Glutamatergic neuron (in vitro differentiated cells): ENCODE measurements around the gene TRMT61A. TPM values are rescaled to one million over a fixed set of nuclear protein-coding genes. Genes with fewer than 3 reads are reported as not detected.

Experiments
- DNase-seq: peaks from one replicate; pipeline ENCODE4 v3.0.0; 2022
- H3K27ac Mint-ChIP-seq: one replicate; pipeline ENCODE4 v1.8.0; 2020; ENCODE audit warnings: mild to moderate bottlenecking, mixed read lengths, inconsistent platforms; ENCODE audit not compliant: unreplicated experiment
- H3K27me3 Mint-ChIP-seq: one replicate; pipeline ENCODE4 v1.8.0; 2020; ENCODE audit warnings: mild to moderate bottlenecking, moderate library complexity, mixed read lengths, inconsistent platforms; ENCODE audit not compliant: unreplicated experiment
- H3K36me3 Mint-ChIP-seq: one replicate; pipeline ENCODE4 v1.8.0; 2020; ENCODE audit warnings: mild to moderate bottlenecking, mixed read lengths, inconsistent platforms; ENCODE audit not compliant: unreplicated experiment
- H3K4me1 Mint-ChIP-seq: one replicate; pipeline ENCODE4 v1.8.0; 2020; ENCODE audit warnings: mild to moderate bottlenecking, low read depth, mixed read lengths, inconsistent platforms; ENCODE audit not compliant: unreplicated experiment
- H3K4me3 Mint-ChIP-seq: one replicate; pipeline ENCODE4 v1.8.0; 2020; ENCODE audit warnings: mild to moderate bottlenecking, mixed read lengths, inconsistent platforms; ENCODE audit not compliant: unreplicated experiment
- H3K9me3 Mint-ChIP-seq: one replicate; pipeline ENCODE4 v1.8.0; 2020; ENCODE audit warnings: mild to moderate bottlenecking, moderate library complexity, mixed read lengths, inconsistent platforms; ENCODE audit not compliant: unreplicated experiment
- CTCF ChIP-seq: fragments of 200-600 bp; sonication (generic); IDR thresholded peaks from one replicate; pipeline ENCODE4 v1.5.0; 2021; ENCODE audit not compliant: partially characterized antibody, unreplicated experiment
- total RNA-seq: library from RNA; stranded (reverse); fragmentation: NEBNext Ultra II Directional; extraction: Animal tissue kit (Norgen Biotek cat#: 25700); gene quantifications from one replicate; pipeline ENCODE4 v1.2.1, GENCODE V29; 2021; ENCODE audit not compliant: unreplicated experiment

TRMT61A gene
- total RNA-seq, 1 donor from 2014 or later: 7.8 TPM

GRCh38 chr14:103552846-103553210 is 23.8 kb downstream of the TRMT61A start:
- Mint-ChIP-seq H3K9me3 (peaks cover 1% of the 10 kb centered on the region), H3K27ac (peak overlapping the region; percentile 52), H3K4me3 (no peak overlapping the region), H3K4me1 (peaks cover 16% of the 10 kb centered on the region), H3K36me3 (no peaks in the 10 kb centered on the region), H3K27me3 (peaks cover 6% of the 10 kb centered on the region)
- no peak for DNase-seq
- TF ChIP-seq CTCF: no peak

GRCh38 chr14:103555559-103556337 is 26.8 kb downstream of the TRMT61A start:
- Mint-ChIP-seq H3K4me3 (no peak overlapping the region), H3K4me1 (peaks cover 36% of the 10 kb centered on the region), H3K9me3 (peaks cover 2% of the 10 kb centered on the region), H3K36me3 (no peaks in the 10 kb centered on the region), H3K27ac (peak overlapping the region; percentile 16), H3K27me3 (peaks cover 3% of the 10 kb centered on the region)
- no peak for TF ChIP-seq CTCF
- DNase-seq: no peak

- TF ChIP-seq CTCF: no peak
- Mint-ChIP-seq H3K36me3 (no peaks in the 10 kb centered on the region), H3K27me3 (no peaks in the 10 kb centered on the region), H3K27ac (peak overlapping the region; percentile 1), H3K4me1 (peaks cover 40% of the 10 kb centered on the region), H3K9me3 (peaks cover 11% of the 10 kb centered on the region), H3K4me3 (peak overlapping the region; percentile 23)
- DNase-seq: no peak
Measured at GRCh38 chr14:103556946-103557758, 28.2 kb downstream of the TRMT61A start.

- H3K36me3 Mint-ChIP-seq: no peaks in the 10 kb centered on the region
- peaks cover 39% of the 10 kb centered on the region for H3K4me1 Mint-ChIP-seq
- peak overlapping the region; percentile 77 for H3K27ac Mint-ChIP-seq
- no peak for TF ChIP-seq CTCF
- DNase-seq: no peak
- H3K4me3 Mint-ChIP-seq: peak overlapping the region; percentile 77
- H3K9me3 Mint-ChIP-seq: peaks cover 12% of the 10 kb centered on the region
- H3K27me3 Mint-ChIP-seq: peaks cover 1% of the 10 kb centered on the region
Measured at GRCh38 chr14:103558071-103558882, 29.3 kb downstream of the TRMT61A start.
